HepG2 (cell line): ENCODE data around the gene CSNK1G3.

Experiments
- CC2D1A ChIP-seq: sonication (generic); formaldehyde crosslinking; IDR thresholded peaks from 2 replicates; pipeline ENCODE4 v1.8.1; 2023; ENCODE audit warnings: mild to moderate bottlenecking, missing genetic modification reagents
- CREM ChIP-seq, 2 experiments: sonication (generic) in 1 of 2; formaldehyde crosslinking in 1 of 2; IDR thresholded peaks; 2 replicates each; pipeline versions ENCODE4 v1.4.0 to v1.6.1; 2016 to 2020; ENCODE audit warnings: antibody characterized with exemption in 1 of 2, mild to moderate bottlenecking in 1 of 2, missing genetic modification reagents in 1 of 2
- ZBTB1 ChIP-seq: sonication (generic); formaldehyde crosslinking; IDR thresholded peaks from 2 replicates; pipeline ENCODE4 v1.4.0; 2020; ENCODE audit warnings: missing genetic modification reagents, borderline replicate concordance

- no peak for TF ChIP-seq ZBTB1 (CRISPR knock-in tag)
- TF ChIP-seq CREM (IDR thresholded peaks at IDR 0.05): no peak
- TF ChIP-seq CREM (CRISPR knock-in tag; IDR thresholded peaks at IDR 0.05): no peak
- no peak for TF ChIP-seq CC2D1A
Measured at GRCh38 chr5:123617561-123617960, 105.6 kb downstream of the CSNK1G3 start.
